CD4-positive, alpha-beta T cell treated with Interleukin-15 for 1 hour (primary cell): Measurements from ENCODE around the gene INPP5E.
"Not testable (repeated sequence)": the region's sequence is repeated elsewhere in the genome, so short reads cannot be mapped to it uniquely, and the experiment has no call there.

Experiments used
- DNase-seq: peaks from one replicate; pipeline ENCODE4 v3.0.0-alpha.2; 2020

INPP5E gene

GRCh38 chr9:136426787-136427186, 12.9 kb downstream of the INPP5E start:
- DNase-seq = no peak

- DNase-seq = not testable (repeated sequence)
Measured at GRCh38 chr9:136425367-136425766, 14.3 kb downstream of the INPP5E start.

- DNase-seq = no peak
Measured at GRCh38 chr9:136424750-136425362, 14.8 kb downstream of the INPP5E start.

GRCh38 chr9:136423432-136424146, 16.1 kb downstream of the INPP5E start:
- no peak for DNase-seq

GRCh38 chr9:136422876-136423275, 16.8 kb downstream of the INPP5E start:
- DNase-seq = no peak

- DNase-seq = no peak
Measured at GRCh38 chr9:136421791-136422190, 17.9 kb downstream of the INPP5E start.

GRCh38 chr9:136419092-136419420, 20.6 kb downstream of the INPP5E start:
- DNase-seq = no peak

- no peak for DNase-seq
Measured at GRCh38 chr9:136418182-136419091, 21.2 kb downstream of the INPP5E start.

- no peak for DNase-seq
Measured at GRCh38 chr9:136416914-136417313, 22.7 kb downstream of the INPP5E start.

- DNase-seq = no peak
Measured at GRCh38 chr9:136416427-136416826, 23.2 kb downstream of the INPP5E start.

- no peak for DNase-seq
Measured at GRCh38 chr9:136412962-136413361, 26.7 kb downstream of the INPP5E start.

GRCh38 chr9:136411378-136411777, 28.3 kb downstream of the INPP5E start:
- no peak for DNase-seq

GRCh38 chr9:136410500-136411287, 29.0 kb downstream of the INPP5E start, which contains the start of the genes ENTR1 and PMPCA:
Gene ENTR1 (minus strand): TSS chr9:136410614. CDS start chr9:136410397, 217 bp downstream.
Gene PMPCA (plus strand): TSS chr9:136410658. CDS start chr9:136410669, 11 bp downstream.
- peak; percentile 92 for DNase-seq

- no peak for DNase-seq
Measured at GRCh38 chr9:136409557-136410455, 29.8 kb downstream of the INPP5E start.

GRCh38 chr9:136407911-136408310, 31.7 kb downstream of the INPP5E start:
- no peak for DNase-seq

GRCh38 chr9:136407061-136407460, 32.6 kb downstream of the INPP5E start:
- not testable (repeated sequence) for DNase-seq

- DNase-seq = not testable (repeated sequence)
Measured at GRCh38 chr9:136405904-136406303, 33.7 kb downstream of the INPP5E start.

GRCh38 chr9:136405481-136405880, 34.2 kb downstream of the INPP5E start:
- no peak for DNase-seq

GRCh38 chr9:136404801-136405136, 34.9 kb downstream of the INPP5E start:
- DNase-seq = no peak

GRCh38 chr9:136403915-136404800, 35.5 kb downstream of the INPP5E start:
- no peak for DNase-seq

- peak; percentile 80 for DNase-seq
Measured at GRCh38 chr9:136403538-136403914, 36.1 kb downstream of the INPP5E start.
